ENCODE results near the gene RUNDC1.
"Not testable (repeated sequence)": the region's sequence is repeated elsewhere in the genome, so short reads cannot be mapped to it uniquely, and the experiment has no call there.

The RUNDC1 gene

GRCh38 chr17:42980274-42980765 lies at the start of gene RUNDC1:
Gene RUNDC1 (plus strand): TSS chr17:42980565. CDS start chr17:42980577, 12 bp downstream.
- peak; percentile 86 to 90 for DNase-seq (ENCODE audit: low read depth in 2 of 2)

DNA sequence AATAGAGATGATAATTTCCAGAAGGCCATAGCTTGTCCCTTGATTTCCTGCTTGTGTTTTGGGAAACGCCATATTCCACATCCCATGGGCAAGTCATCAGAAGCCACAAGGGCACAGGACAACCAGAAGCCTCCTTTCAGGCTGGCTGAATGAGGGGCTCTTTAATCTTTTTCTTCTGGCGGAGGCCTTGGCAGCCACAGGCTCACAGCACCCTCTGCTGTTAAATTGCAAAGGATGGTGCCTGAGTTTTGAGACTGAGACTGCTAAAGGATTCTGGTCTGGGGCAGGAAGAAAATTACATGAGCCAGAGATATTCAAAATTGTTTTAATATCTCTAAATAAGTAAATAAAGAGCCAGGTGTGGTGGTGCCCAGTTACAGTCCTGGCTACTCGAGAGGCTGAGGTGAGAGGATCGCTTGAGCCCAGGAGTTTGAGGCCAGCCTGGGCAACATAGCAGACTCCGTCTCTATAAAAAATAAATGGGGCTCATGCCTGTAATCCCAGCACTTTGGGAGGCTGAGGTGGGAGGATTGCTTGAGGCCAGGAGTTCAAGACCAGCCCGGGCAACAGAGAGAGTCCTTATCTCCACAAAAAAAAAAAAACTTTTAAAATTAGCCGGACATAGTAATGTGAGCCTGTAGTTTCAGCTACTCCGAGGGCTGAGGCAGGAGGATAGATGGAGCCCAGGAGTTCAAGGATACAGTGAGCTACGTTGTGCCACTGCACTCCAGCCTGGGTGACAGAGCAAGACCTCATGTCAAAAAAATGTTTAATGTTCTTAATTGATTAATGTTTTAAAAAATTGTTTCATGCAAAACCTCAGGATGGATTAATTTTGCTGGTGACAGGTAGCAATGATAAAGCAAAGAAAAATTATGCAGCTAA lies 42.4 kb upstream of the RUNDC1 start:
- no peak for DNase-seq (ENCODE audit: low read depth in 2 of 2)

- no peak for DNase-seq (ENCODE audit: low read depth in 2 of 2)
These were observed 36.2 kb upstream of the RUNDC1 start for GRCh38 chr17:42944211-42944610.

DNA sequence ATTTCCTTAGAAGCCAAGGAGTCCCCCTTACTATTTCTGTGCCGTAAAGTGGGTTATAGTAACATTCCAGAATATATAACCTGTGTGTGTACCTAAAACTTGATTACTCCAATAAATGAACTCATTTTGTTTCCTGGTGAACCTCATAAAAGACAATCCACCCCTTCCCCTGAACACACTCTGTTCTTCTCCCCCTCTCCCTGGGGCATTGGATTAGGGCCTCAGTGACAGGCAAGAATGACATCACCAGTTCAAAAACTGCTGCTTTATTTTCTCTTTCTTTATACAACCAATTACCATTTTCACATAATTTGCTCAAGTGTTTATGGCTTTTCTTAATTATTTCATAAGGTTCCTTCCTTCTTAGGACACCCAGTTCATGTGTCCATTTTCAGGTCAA lies 33.6 kb upstream of the RUNDC1 start:
- DNase-seq (ENCODE audit: low read depth in 2 of 2): no peak

DNA sequence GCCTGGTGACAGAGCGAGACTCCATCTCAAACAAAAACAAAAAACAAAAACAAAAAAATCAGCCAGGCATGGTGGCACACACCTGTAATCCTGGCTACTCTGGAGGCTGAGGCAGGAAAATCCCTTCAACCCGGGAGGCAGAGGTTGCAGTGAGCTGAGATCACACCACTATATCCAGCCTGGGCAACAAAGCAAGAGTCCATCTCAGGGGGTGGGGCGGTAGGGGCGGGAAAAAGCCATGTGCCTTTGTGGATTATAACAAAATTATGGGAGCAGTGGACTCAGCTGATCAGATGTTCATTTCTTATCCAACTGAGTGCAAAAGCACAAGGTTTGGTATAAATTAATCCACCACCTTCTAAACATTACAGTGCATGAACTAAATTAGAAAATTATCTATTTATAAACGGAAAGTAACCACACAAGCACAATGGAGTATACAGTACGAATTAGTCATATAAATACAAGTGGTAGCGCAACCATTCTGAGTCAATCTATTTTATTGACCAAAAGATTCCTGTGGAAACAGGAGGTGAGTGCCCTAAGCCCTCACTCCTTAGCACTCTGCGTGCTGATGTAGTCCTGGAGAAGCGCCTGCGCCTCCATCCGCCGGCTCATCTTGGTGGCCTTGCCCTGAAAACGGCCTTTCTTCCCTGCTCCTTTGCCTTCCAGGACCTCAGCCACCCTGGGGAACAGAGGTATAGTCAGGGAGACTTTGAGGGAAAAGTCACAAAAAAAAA lies 30.2 kb upstream of the RUNDC1 start:
- no peak for DNase-seq (ENCODE audit: low read depth in 2 of 2)

GRCh38 chr17:42953669-42954068 lies 26.7 kb upstream of the RUNDC1 start:
- DNase-seq (ENCODE audit: low read depth in 2 of 2): no peak

GRCh38 chr17:42964161-42964932 lies 16.0 kb upstream of the RUNDC1 start, which contains the start of gene AARSD1:
Gene AARSD1 (minus strand): TSS chr17:42964454. CDS start chr17:42964440, 14 bp downstream.
- peak; percentile 85 to 89 for DNase-seq (ENCODE audit: low read depth in 2 of 2)

GRCh38 chr17:42967925-42968324 lies 12.4 kb upstream of the RUNDC1 start:
- no peak for DNase-seq (ENCODE audit: low read depth in 2 of 2)

DNA sequence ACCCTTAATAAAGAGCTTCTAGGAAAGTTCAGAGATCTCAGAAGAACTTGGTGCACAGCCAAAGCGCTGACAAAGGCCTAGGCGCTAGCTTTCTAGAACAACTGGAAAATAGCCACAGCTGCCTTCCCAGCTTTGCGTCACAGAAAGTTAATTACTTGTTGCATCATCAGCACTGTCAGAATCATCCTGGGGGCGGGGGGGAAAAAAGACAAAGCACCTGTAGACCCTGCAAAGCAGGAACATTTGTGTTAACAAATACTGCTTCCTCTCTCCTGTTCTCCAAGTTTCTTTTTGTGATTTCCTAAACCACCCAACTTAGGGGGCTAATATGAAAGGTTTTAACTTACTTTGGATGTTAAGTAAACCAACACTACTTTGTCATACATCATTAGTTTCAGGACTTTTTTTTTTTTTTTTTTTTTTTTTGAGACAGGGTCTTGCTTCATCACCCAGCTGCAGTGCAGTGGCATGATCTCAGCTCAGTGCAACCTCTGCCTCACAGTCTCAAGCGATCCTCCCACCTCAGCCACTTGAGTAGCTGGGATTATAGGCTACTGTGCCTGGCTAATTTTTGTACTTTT lies 11.3 kb upstream of the RUNDC1 start:
- DNase-seq (ENCODE audit: low read depth in 2 of 2): no peak

DNA sequence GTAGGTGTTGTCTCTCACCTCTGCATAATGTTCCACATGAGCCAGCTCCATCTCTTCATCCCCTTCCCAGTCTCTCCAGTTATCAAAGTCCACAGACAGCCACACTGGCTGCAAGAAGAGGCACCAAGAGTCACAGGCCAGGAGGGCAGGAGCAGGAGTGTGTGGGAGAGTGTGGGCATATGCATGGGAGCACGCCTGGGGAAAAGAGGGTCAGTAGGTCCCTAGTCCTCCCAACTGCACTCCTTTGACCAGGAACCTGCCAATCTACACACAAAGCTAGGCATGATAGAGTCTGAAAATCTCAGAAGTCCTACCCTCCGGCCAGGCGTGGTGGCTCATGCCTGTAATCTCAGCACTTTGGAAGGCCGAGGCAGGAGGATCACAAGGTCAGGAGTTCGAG lies 8.8 kb upstream of the RUNDC1 start:
- DNase-seq (ENCODE audit: low read depth in 2 of 2): no peak

DNA sequence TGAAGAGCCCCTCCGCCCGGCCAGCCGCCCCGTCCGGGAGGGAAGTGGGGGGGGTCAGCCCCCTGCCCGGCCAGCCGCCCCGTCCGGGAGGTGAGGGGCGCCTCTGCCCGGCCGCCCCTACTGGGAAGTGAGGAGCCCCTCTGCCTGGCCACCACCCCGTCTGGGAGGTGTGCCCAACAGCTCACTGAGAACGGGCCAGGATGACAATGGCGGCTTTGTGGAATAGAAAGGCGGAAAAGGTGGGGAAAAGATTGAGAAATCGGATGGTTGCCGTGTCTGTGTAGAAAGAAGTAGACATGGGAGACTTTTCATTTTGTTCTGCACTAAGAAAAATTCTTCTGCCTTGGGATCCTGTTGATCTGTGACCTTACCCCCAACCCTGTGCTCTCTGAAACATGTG lies 7.0 kb upstream of the RUNDC1 start:
- DNase-seq (ENCODE audit: low read depth in 2 of 2): not testable (repeated sequence)

DNA sequence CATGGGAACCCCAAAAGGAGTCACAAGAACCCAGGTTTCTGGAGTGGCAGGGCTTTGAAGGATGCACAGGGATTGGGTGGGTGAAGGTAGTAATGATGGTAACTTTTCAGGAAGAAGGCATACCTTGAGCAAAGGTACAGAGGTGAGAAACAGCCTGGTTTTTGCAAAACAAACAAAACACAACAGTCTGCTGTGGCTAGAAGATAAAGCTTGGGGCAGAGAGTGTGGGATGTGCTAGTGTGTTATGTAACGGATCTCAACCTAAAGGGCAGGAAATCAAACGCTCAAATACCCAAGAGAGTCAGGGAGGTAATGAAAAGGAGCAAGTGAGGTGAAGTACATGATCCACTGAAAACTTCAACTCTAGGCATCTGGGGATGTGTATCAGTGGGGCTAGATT lies 5.1 kb upstream of the RUNDC1 start:
- no peak for DNase-seq (ENCODE audit: low read depth in 2 of 2)

GRCh38 chr17:42975701-42976100 lies 4.7 kb upstream of the RUNDC1 start:
- not testable (repeated sequence) for DNase-seq (ENCODE audit: low read depth in 2 of 2)

DNA sequence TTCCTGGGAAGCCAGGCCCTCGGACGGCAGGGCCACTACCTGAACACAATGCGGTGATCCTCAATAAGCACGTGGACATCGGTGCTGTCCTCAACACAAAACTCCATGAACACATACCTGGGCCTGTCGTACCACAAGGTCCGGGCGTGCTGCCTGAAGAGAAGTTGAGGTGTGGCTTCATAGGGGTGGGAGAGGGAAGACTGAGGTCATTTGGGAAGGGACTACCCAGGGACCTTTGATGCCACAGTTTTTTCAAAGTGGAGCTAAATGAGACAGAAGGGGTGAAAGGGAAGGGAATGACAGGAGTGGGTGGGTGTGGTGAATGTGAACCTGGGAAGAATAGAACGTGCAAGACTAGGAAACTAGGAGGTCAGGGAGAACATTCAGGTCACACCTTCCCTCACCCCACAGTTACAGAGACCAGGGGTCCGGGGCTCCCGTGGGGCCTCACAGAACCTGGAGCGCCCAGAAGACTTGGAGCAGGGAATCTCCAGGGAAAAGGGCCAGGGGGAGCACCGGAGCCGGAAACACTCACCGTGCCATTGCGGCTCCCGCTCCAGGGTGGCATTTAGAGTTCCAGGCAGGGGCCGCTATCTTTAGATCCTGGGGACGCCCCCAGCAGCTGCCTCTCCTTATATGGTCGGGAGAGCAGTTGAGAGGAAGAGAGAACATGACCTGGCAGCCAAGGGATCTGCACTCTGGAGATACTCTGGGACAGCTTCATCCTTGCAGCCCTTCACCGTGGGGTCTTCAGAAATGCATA lies 673 bp upstream of the RUNDC1 start, which contains the start of gene PTGES3L:
PTGES3L (minus strand) TSS at position 570 of the 763 bp plus-strand sequence; CDS start at position 543, 27 bp downstream.
- DNase-seq (ENCODE audit: low read depth in 2 of 2): peak; percentile 22 to 38

DNA sequence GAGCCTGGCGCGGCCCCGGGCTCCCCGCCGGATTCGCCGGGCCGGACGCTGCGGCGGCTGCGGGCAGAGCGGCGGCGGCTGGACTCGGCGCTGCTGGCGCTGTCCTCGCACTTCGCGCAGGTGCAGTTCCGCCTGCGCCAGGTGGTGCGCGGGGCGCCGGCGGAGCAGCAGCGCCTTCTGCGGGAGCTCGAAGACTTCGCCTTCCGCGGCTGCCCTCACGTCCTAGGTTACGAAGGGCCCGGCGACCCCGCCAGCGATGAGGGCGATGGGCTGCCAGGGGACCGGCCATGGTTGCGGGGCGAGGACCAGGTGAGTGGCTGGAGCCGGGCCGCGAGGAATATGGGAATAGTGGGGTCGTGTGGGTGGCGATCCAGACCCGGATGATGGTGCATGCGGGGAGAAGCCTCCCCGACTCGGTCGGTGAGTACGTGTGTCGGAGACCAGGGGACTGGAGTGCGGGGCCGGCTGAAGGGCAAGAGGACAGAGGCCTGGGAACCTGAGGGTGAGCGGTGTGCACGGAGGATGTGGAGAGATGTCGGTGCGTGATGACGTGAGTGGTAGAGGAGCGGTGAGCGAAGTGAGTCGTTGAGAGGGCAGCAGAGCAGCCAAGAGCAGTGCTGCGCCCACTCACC lies 517 bp downstream of the RUNDC1 start:
- DNase-seq (ENCODE audit: low read depth in 2 of 2): peak; percentile 56 to 71

DNA sequence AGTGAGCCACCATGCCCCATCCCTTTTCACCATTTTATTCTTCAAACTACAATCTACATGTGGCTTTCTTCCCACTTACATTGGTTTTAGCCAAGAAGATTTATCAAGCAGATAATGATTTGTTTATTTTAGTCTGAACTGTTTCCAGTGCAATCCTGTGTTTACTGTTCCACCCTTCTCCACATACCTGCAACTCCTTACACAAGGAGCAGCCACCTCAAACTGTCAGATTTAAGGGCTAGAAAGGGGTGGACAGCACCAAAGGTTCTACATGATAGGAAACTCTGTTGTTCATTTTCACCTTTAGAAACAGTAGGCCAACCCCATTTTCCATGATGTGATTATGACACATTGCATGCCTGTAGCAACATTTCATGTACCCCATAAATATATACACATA lies 1.9 kb downstream of the RUNDC1 start:
- no peak for DNase-seq (ENCODE audit: low read depth in 2 of 2)

- DNase-seq (ENCODE audit: low read depth in 2 of 2): no peak
These were observed 4.9 kb downstream of the RUNDC1 start for GRCh38 chr17:42985225-42985624.

DNA sequence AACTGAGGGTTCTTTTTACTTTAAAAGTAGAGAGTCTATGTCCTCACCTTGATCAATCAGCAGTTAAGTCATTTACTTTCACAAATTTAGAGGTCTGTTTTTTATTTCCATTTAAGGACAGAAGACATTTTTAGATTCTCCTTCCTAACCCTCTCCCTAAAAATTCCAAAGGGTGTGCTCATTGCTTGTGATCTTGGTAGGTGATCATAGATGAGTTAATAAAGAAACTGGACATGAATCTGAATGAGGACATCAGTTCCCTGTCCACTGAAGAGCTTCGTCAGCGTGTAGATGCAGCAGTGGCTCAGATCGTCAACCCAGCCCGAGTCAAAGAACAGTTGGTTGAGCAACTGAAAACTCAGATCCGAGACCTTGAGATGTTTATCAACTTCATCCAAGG lies 8.8 kb downstream of the RUNDC1 start:
- DNase-seq (ENCODE audit: low read depth in 2 of 2): no peak

- no peak for DNase-seq (ENCODE audit: low read depth in 2 of 2)
These were observed 9.6 kb downstream of the RUNDC1 start for GRCh38 chr17:42989726-42990652.
